Natural killer cell (primary cell): Measurements from ENCODE around the gene ZNF197. TPM values are rescaled to one million over a fixed set of nuclear protein-coding genes. Genes with fewer than 3 reads are reported as not detected.

Source experiments
- ATAC-seq, 3 donors: fragments of 150-1000 bp in 2 of 3; fragments of 200-7000 bp in 1 of 3; cut with Tn5 transposase; 1 replicate in 1 of 3; 2 replicates in 2 of 3; pipeline ENCODE4 v1.10.0; 2021; ENCODE audit warnings: mild to moderate bottlenecking in 2 of 3, moderate library complexity in 2 of 3
- DNase-seq, 2 donors: peaks; one replicate each; pipeline versions ENCODE4 v3.0.0 to v3.0.0-alpha.2; 2013 to 2021; ENCODE audit warnings: mixed read lengths in 1 of 2
- H3K27ac ChIP-seq: one replicate; pipeline ENCODE4 v1.5.1; 2013; ENCODE audit warnings: mild to moderate bottlenecking, low read length
- H3K27me3 ChIP-seq: one replicate; pipeline ENCODE4 v1.6.1; 2013; ENCODE audit warnings: low read length; ENCODE audit not compliant: control insufficient read depth, insufficient read depth
- H3K36me3 ChIP-seq: one replicate; pipeline ENCODE4 v1.6.1; 2013; ENCODE audit warnings: low read length; ENCODE audit not compliant: control insufficient read depth, insufficient read depth
- H3K4me1 ChIP-seq: one replicate; pipeline ENCODE4 v1.6.1; 2013; ENCODE audit warnings: low read length; ENCODE audit not compliant: control insufficient read depth, insufficient read depth
- H3K4me3 ChIP-seq: one replicate; pipeline ENCODE4 v1.5.1; 2013; ENCODE audit warnings: low read length
- H3K9me3 ChIP-seq: one replicate; pipeline ENCODE4 v1.6.1; 2013; ENCODE audit warnings: low read length; ENCODE audit not compliant: control insufficient read depth, insufficient read depth
- H3K27ac Mint-ChIP-seq, 2 donors: one replicate each; pipeline ENCODE4 v1.8.0; 2022; ENCODE audit warnings: mild to moderate bottlenecking in 2 of 2, mixed read lengths in 2 of 2, moderate library complexity in 1 of 2
- H3K27me3 Mint-ChIP-seq, 2 donors: one replicate each; pipeline ENCODE4 v1.8.0; 2022; ENCODE audit warnings: low read depth in 2 of 2, mixed read lengths in 2 of 2
- H3K36me3 Mint-ChIP-seq: one replicate; pipeline ENCODE4 v1.8.0; 2022; ENCODE audit warnings: mixed read lengths
- H3K4me1 Mint-ChIP-seq, 2 donors: one replicate each; pipeline ENCODE4 v1.8.0; 2022; ENCODE audit warnings: mixed read lengths in 2 of 2
- H3K4me3 Mint-ChIP-seq: one replicate; pipeline ENCODE4 v1.8.0; 2022; ENCODE audit warnings: mild to moderate bottlenecking, moderate library complexity, mixed read lengths
- H3K9me3 Mint-ChIP-seq, 2 donors: one replicate each; pipeline ENCODE4 v1.8.0; 2022; ENCODE audit warnings: mixed read lengths in 2 of 2
- WGBS: methylation state at CpG from one replicate; pipeline ENCODE4 v1.1.7; 2013; ENCODE audit warnings: missing lambda C conversion rate; ENCODE audit not compliant: insufficient coverage; 5-methylcytosine and 5-hydroxymethylcytosine counted together
- intact Hi-C: fragments of 100-400 bp; cut with micrococcal nuclease; formaldehyde crosslinking; loops from one replicate; pipeline ENCODE4 v1.14.2; 2022
- total RNA-seq, 4 donors: library from RNA; stranded (reverse); fragments of 120-200 nt in 1 of 4; gene quantifications; one replicate each; pipeline versions ENCODE4 v1.2.3 to v1.2.4, GENCODE V29; 2013 to 2022
- TF ChIP-seq, protein P1 (sequence below): fragments of 200-600 bp; IDR thresholded peaks from one replicate; pipeline ENCODE4 v1.8.0; 2022; ENCODE audit warnings: antibody characterized with exemption

The ZNF197 gene
- total RNA-seq, 3 donors from 2014 or later (not counting 1 experiment from before 2014, with no cell fraction given) = 10.0 to 15.7 (median 13.4) TPM

DNA sequence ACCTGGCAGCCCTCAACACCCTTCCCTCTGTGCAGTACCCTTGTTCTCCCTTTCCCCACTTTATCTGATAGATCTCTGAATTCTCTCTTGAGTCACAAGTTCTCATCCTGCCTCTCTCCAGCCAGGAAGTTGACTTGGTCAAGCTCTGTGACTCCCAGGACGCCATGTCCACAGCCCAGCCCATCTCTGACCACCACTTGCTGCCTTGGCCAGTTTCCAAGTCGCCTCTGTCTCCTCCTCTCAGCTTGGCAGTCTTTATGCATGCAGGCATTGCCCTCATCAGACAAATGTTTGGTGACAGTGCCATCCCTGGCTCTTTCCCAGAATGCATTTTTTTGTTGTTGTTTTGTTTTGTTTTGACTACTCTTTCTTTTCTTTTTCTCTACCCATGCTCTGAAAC, 49.4 kb downstream of the ZNF197 start:
- WGBS = 71% methylated on average over 2 of the region's 2 CpGs
- DNase-seq = no peak
- peaks cover 8% of the 10 kb centered on the region for H3K36me3 Mint-ChIP-seq
- H3K4me1 Mint-ChIP-seq = no peaks in the 10 kb centered on the region
- no peak overlapping the region for H3K4me3 Mint-ChIP-seq
- Histone ChIP-seq H3K4me3 (no peak overlapping the region), H3K4me1 (no peaks in the 10 kb centered on the region), H3K9me3 (peaks cover 10% of the 10 kb centered on the region), H3K27me3 (no peaks in the 10 kb centered on the region), H3K36me3 (no peaks in the 10 kb centered on the region), H3K27ac (no peak overlapping the region)
- no peaks in the 10 kb centered on the region for H3K27me3 Mint-ChIP-seq
- ATAC-seq = no peak
- TF ChIP-seq, protein P1, sequence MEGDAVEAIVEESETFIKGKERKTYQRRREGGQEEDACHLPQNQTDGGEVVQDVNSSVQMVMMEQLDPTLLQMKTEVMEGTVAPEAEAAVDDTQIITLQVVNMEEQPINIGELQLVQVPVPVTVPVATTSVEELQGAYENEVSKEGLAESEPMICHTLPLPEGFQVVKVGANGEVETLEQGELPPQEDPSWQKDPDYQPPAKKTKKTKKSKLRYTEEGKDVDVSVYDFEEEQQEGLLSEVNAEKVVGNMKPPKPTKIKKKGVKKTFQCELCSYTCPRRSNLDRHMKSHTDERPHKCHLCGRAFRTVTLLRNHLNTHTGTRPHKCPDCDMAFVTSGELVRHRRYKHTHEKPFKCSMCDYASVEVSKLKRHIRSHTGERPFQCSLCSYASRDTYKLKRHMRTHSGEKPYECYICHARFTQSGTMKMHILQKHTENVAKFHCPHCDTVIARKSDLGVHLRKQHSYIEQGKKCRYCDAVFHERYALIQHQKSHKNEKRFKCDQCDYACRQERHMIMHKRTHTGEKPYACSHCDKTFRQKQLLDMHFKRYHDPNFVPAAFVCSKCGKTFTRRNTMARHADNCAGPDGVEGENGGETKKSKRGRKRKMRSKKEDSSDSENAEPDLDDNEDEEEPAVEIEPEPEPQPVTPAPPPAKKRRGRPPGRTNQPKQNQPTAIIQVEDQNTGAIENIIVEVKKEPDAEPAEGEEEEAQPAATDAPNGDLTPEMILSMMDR = no peak
- peaks cover 2 to 7% of the 10 kb centered on the region in 2 donors for H3K9me3 Mint-ChIP-seq
- no peak overlapping the region for H3K27ac Mint-ChIP-seq
- intact Hi-C loops = no loop called here

DNA sequence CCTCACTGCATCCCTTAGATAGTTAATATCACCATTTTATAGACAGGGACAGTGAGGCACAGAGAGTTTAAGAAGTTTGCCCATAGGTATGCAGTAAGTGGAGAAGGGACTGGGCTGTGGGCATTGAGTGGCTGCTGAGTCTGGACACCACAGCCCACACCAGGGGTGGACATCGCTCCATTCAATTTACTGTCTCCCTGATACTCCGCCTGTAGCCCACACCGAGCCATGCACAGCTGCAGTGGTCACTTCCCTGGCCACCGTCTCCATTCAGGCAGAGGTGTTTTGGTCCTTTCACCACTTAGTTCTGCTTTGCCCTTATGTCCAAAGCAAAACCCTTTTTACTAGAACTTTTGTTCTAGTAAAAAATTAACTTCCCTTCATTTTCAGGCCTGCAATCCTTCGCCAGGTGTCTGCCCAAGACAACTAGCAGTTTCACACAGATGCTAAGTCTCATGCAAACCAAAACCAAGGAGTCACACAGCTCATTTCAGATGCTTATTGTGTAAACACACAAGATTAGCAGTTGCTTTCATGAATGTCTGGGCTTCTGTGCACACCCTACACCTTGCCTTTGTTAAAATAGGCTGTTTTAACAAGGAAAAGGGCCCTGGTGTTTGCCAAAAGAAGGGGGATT, 53.8 kb downstream of the ZNF197 start:
- Mint-ChIP-seq H3K36me3 (peaks cover 16% of the 10 kb centered on the region), H3K27ac (no peak overlapping the region), H3K4me1 (no peaks in the 10 kb centered on the region), H3K9me3 (peaks cover 5 to 10% of the 10 kb centered on the region in 2 donors), H3K4me3 (no peak overlapping the region), H3K27me3 (no peaks in the 10 kb centered on the region)
- WGBS = 93% methylated on average over 5 of the region's 5 CpGs
- no peak for ATAC-seq
- TF ChIP-seq, protein P1 = no peak
- intact Hi-C loops = no loop called here
- Histone ChIP-seq H3K4me3 (no peak overlapping the region), H3K4me1 (no peaks in the 10 kb centered on the region), H3K36me3 (no peaks in the 10 kb centered on the region), H3K27ac (no peak overlapping the region), H3K27me3 (no peaks in the 10 kb centered on the region), H3K9me3 (peaks cover 17% of the 10 kb centered on the region)
- no peak for DNase-seq

DNA sequence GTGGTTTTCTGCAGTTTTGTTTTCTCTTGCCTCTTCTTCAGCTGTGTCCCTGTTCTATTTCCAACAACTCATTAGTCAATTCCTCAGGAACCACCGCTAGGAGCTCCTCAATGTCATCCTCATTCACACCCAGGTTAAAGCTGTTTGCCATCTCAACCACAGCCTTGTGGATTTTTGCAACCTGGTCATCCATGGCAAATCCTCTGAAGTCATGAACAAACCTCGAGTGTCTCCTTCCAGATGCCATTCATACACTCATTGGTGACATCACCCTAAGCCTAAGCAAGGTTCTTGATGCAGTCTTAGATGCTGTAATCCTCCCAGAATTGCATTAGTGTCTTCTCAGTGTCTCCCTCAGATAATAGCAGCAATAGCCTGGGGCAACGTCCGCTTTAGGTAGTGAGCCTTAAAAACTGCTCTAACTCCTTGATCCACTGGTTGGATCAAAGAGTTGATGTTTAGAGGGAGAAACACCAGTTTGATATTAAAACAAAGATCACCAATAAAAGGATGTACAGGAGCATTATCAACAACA, 56.2 kb downstream of the ZNF197 start:
- no peaks in the 10 kb centered on the region for H3K36me3 ChIP-seq
- intact Hi-C loops = no loop called here
- DNase-seq = no peak
- peaks cover 11% of the 10 kb centered on the region for H3K9me3 ChIP-seq
- TF ChIP-seq, protein P1 = no peak
- ATAC-seq = no peak
- no peak overlapping the region for H3K27ac ChIP-seq
- no peaks in the 10 kb centered on the region for H3K27me3 ChIP-seq
- Mint-ChIP-seq H3K9me3 (peaks cover 3 to 4% of the 10 kb centered on the region in 2 donors), H3K27ac (no peak overlapping the region), H3K4me3 (no peak overlapping the region), H3K4me1 (peaks cover 18 to 21% of the 10 kb centered on the region in 2 donors), H3K27me3 (no peaks in the 10 kb centered on the region), H3K36me3 (peaks cover 16% of the 10 kb centered on the region)
- peaks cover 9% of the 10 kb centered on the region for H3K4me1 ChIP-seq
- H3K4me3 ChIP-seq = no peak overlapping the region
- WGBS = 100% methylated on average over 2 of the region's 4 CpGs
